SJCRH30 (cell line): Measurements from ENCODE around the gene NAB2. TPM values are rescaled to one million over a fixed set of nuclear protein-coding genes. Genes with fewer than 3 reads are reported as not detected.
A peak's percentile ranks its signal among the peaks of the same experiment; 100 is the strongest.

Experiments used
- DNase-seq, 2 experiments: peaks; one replicate each; pipeline ENCODE4 v3.0.0-alpha.2; 2015 to 2020
- H3K27ac ChIP-seq: fragments of 250-450 bp; sonication (Bioruptor Pico); 2 replicates; pipeline ENCODE4 v1.5.1; 2020; ENCODE audit warnings: mild to moderate bottlenecking, moderate library complexity
- H3K27me3 ChIP-seq: fragments of 250-450 bp; sonication (Bioruptor Pico); 2 replicates; pipeline ENCODE4 v1.5.1; 2020; ENCODE audit warnings: mild to moderate bottlenecking, moderate library complexity
- H3K36me3 ChIP-seq: fragments of 250-450 bp; sonication (Bioruptor Pico); 2 replicates; pipeline ENCODE4 v1.5.1; 2020; ENCODE audit warnings: mild to moderate bottlenecking, moderate library complexity
- H3K4me1 ChIP-seq: fragments of 250-450 bp; sonication (Bioruptor Pico); 2 replicates; pipeline ENCODE4 v1.5.1; 2020; ENCODE audit warnings: mild to moderate bottlenecking, moderate library complexity
- H3K4me3 ChIP-seq: fragments of 250-450 bp; sonication (Bioruptor Pico); 2 replicates; pipeline ENCODE4 v1.5.1; 2020; ENCODE audit warnings: mild to moderate bottlenecking, moderate library complexity
- H3K9me3 ChIP-seq: fragments of 250-450 bp; sonication (Bioruptor Pico); replicated peaks from 2 replicates; pipeline ENCODE4 v1.5.1; 2020; ENCODE audit warnings: mild to moderate bottlenecking, moderate library complexity
- total RNA-seq: library from RNA; depleted of rRNA; stranded (reverse); fragments of >200 nt; shearing (Covaris generic); gene quantifications from 2 replicates; pipeline ENCODE4 v1.2.3, GENCODE V29; 2014

NAB2 gene
- total RNA-seq, 1 experiment from 2014 or later: 89.9 TPM

GRCh38 chr12:57085999-57086492 lies 2.9 kb upstream of the NAB2 start:
- peak; percentile 47 to 53 for DNase-seq
- Histone ChIP-seq H3K36me3 (no peaks in the 10 kb centered on the region), H3K4me3 (peak overlapping the region; percentile 59), H3K4me1 (peaks cover 5% of the 10 kb centered on the region; the same call in 1 of the 2 replicates), H3K27ac (no peak overlapping the region), H3K9me3 (no peaks in the 10 kb centered on the region), H3K27me3 (0 out of 2 replicates have a peak, but pooled peaks cover 8% of the 10 kb centered on the region)

DNA sequence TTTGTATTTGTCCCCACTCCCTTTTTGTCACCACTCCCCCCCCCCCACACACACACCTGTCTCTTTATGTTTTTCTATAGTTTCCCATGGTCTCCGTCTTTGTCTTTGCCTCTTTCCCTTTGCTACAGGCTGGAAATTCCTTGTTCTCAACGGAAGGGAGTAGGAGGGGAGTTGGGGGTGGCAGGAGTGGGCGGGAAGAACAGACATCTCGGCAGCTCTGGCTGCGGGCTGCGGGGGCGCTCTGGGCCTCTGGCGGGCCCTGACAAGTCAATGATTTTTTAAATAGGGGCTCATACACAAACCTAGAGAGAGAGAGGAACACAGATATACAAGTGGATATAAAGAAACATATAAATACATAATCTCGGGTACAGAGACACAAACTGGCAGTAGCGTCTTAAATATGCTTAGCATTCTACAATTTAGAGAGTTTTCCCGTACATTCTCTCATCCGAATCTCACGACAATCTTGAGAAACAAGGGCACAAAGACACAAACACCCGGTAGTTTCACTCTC lies 2.4 kb upstream of the NAB2 start:
- H3K36me3 ChIP-seq: no peaks in the 10 kb centered on the region
- peaks cover 5% of the 10 kb centered on the region; the same call in 1 of the 2 replicates for H3K4me1 ChIP-seq
- peak; percentile 94 to 95 for DNase-seq
- H3K27ac ChIP-seq: peak overlapping the region; percentile 2; the same call in 1 of the 2 replicates
- 0 out of 2 replicates have a peak, but pooled peaks cover 8% of the 10 kb centered on the region for H3K27me3 ChIP-seq
- H3K9me3 ChIP-seq: no peaks in the 10 kb centered on the region
- H3K4me3 ChIP-seq: peak overlapping the region; percentile 59

DNA sequence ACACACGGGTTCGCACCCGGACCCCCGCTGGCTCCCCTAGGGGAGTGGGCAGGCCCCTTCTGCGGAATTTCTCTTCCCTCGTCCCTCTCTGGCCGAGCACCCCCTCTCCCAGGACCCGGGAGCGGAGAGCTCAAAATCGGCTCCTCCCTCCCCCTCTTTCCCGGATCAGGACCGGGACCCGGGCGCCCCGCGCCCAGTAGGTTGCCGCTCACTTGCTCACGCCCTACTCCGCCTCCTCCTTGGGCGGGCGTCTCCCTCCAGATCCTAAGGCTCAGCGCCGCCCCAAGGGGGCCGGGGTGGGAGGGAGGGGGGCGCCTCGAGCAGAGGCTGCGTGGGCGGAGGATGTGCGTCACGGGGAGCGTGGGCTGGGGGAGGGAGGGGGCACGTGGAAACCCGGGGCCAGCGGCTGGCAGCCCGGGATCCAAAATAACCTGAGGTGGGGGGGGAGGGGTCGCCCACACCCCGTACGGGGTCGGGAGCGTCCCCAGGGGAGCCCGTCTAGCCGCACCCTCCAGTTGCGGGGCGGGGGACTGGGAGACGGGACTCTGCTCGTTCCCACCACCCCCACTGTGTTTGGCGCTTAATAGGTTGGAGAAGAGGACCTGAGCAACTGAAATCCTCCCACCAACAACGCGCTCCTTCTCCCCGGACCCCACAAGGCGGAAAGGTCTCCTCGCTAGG lies 1.8 kb upstream of the NAB2 start:
- Histone ChIP-seq H3K27me3 (0 out of 2 replicates have a peak, but pooled peaks cover 8% of the 10 kb centered on the region), H3K27ac (peak overlapping the region; percentile 69; the same call in 1 of the 2 replicates), H3K36me3 (no peaks in the 10 kb centered on the region; the same call in 1 of the 2 replicates), H3K4me1 (peaks cover 5% of the 10 kb centered on the region; the same call in 1 of the 2 replicates), H3K4me3 (peak overlapping the region; percentile 59), H3K9me3 (no peaks in the 10 kb centered on the region)
- peak; percentile 94 to 96 for DNase-seq

GRCh38 chr12:57087691-57088353 lies 1.1 kb upstream of the NAB2 start:
- DNase-seq: peak; percentile 98 to 99
- H3K4me3 ChIP-seq: peak overlapping the region; percentile 59
- 0 out of 2 replicates have a peak, but pooled peaks cover 8% of the 10 kb centered on the region for H3K27me3 ChIP-seq
- peaks cover 5% of the 10 kb centered on the region; the same call in 1 of the 2 replicates for H3K4me1 ChIP-seq
- peak overlapping the region; percentile 69 for H3K27ac ChIP-seq
- H3K36me3 ChIP-seq: peaks cover 7% of the 10 kb centered on the region
- no peaks in the 10 kb centered on the region for H3K9me3 ChIP-seq

DNA sequence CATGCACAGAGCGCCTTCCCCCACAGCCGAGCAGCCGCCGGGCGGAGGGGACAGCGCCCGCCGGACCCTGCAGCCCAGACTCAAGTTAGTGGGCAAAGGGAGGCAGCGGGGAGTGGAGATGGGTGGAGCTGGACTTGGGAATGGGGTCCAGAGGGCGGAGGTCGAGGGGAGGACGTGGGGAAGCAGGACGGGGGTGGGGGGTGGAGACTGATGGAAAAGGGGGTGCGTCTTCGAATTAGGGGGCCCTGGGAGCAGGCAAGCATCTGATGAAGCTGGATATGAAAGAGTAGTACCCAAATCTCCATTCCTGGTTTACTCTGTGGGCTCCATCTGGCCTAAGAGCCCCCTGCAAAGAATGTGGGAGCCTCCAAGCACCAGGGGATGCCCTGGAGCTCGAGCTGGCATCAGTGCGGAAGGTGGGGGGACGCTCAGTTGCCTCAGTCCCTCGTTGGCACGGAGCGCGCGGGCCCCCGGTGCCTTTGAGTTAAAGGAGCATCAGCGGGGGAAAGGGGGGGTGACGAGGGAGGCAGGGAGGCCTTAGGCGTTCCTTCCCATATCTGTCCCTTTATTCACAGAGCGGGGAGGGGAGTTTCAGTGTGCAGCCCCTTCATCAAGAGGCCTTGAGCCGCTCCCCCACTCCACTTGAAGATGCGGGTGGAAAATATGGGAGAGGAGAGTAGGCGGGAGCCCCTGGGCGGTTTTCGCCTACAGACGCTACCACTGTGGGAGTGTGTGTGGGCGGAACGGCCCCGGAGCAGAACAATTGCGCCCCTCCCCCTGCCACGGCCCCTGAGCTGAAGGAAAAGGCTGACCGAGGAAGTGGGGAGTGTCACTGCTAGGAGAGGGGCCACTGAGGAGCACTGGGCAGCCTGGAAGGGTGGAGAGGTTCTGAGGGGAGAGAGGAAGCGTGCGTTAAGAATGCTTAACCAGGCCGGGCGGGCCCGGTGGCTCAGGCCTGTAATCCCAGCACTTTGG lies 644 bp downstream of the NAB2 start:
- peaks cover 10% of the 10 kb centered on the region; the same call in 1 of the 2 replicates for H3K4me1 ChIP-seq
- H3K9me3 ChIP-seq: no peaks in the 10 kb centered on the region
- H3K27ac ChIP-seq: peak overlapping the region; percentile 40
- peak; percentile 97 to 98 for DNase-seq
- H3K36me3 ChIP-seq: peaks cover 15% of the 10 kb centered on the region
- H3K27me3 ChIP-seq: 0 out of 2 replicates have a peak, but pooled peaks cover 8% of the 10 kb centered on the region
- peak overlapping the region; percentile 89 for H3K4me3 ChIP-seq

- Histone ChIP-seq H3K9me3 (no peaks in the 10 kb centered on the region), H3K27me3 (no peaks in the 10 kb centered on the region), H3K27ac (no peak overlapping the region), H3K4me1 (peaks cover 10% of the 10 kb centered on the region; the same call in 1 of the 2 replicates), H3K4me3 (peak overlapping the region; percentile 89), H3K36me3 (peaks cover 18% of the 10 kb centered on the region)
- DNase-seq: peak; percentile 39 to 51
Measured at GRCh38 chr12:57090490-57090889, 1.6 kb downstream of the NAB2 start.

DNA sequence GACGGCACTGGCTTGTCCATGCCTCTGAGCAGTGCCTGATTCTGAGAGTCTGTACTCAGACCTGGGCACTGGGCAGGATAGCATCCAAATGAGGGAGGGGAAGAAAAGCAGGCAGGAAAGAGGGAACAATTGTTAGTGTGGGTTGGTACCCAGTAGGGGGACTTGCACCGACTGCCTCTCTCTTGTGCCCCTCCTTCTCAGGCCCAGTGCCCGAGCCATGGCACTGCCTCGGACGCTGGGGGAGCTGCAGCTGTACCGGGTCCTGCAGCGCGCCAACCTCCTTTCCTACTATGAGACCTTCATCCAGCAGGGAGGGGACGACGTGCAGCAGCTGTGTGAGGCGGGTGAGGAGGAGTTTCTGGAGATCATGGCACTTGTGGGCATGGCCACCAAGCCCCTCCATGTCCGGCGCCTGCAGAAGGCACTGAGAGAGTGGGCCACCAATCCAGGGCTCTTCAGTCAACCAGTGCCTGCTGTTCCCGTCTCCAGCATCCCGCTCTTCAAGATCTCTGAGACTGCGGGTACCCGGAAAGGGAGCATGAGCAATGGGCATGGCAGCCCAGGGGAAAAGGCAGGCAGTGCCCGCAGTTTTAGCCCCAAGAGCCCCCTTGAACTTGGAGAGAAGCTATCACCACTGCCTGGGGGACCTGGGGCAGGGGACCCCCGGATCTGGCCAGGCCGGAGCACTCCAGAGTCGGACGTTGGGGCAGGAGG lies 2.2 kb downstream of the NAB2 start:
- peak in 1 of 2 experiments; percentile 51 for DNase-seq
- Histone ChIP-seq H3K9me3 (no peaks in the 10 kb centered on the region), H3K4me3 (no peak overlapping the region), H3K36me3 (peaks cover 18% of the 10 kb centered on the region), H3K27ac (no peak overlapping the region), H3K4me1 (peaks cover 9% of the 10 kb centered on the region; the same call in 1 of the 2 replicates), H3K27me3 (no peaks in the 10 kb centered on the region)

DNA sequence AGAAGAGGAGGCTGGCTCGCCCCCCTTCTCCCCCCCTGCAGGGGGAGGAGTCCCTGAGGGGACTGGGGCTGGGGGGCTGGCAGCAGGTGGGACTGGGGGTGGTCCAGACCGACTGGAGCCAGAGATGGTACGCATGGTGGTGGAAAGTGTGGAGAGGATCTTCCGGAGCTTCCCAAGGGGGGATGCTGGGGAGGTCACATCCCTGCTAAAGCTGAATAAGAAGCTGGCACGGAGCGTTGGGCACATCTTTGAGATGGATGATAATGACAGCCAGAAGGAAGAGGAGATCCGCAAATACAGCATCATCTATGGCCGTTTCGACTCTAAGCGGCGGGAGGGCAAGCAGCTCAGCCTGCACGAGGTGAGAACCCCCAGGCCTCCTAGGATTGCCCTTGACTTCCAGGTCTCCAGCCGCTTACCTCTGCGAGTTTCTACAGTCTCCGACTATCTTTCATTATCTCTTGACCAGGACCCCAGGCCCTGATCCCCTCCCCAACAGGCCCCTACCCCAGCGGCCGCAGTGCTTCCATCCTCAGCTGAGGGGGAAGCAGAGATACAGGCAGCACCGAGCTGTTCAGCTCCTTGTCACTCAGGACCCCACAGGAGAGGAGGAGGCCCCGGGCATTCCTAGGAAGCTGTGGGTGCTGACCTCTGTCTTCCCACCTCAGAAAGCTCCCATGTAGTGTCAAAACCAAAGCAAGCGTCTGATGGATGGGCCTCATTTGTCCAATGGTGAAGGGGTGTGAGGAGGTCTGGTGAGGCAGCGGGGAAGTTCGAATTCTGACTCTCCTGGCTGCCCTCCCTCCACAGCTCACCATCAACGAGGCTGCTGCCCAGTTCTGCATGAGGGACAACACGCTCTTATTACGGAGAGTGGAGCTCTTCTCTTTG lies 3.0 kb downstream of the NAB2 start:
- peak; percentile 47 to 51 for DNase-seq
- Histone ChIP-seq H3K9me3 (no peaks in the 10 kb centered on the region), H3K4me1 (peaks cover 5% of the 10 kb centered on the region; the same call in 1 of the 2 replicates), H3K27me3 (no peaks in the 10 kb centered on the region), H3K27ac (no peak overlapping the region), H3K4me3 (no peak overlapping the region), H3K36me3 (peaks cover 18% of the 10 kb centered on the region)

DNA sequence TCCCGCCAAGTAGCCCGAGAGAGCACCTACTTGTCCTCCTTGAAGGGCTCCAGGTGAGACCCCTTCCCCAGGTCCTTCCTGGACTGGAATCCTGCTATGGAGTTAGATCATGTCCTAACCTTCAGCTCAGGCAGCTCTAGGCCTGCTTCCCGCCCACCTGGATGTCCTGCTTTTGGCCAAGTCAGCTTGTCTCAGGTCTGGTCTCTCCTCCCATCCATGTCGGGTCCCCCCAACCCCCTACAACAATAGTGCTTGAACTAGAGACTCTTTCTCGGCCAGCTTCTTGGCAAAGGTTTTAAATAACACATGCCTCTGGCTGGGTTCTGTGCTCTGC lies 3.6 kb downstream of the NAB2 start:
- H3K4me3 ChIP-seq: no peak overlapping the region
- peak in 1 of 2 experiments; percentile 52 for DNase-seq
- no peaks in the 10 kb centered on the region for H3K9me3 ChIP-seq
- H3K36me3 ChIP-seq: peaks cover 18% of the 10 kb centered on the region
- no peaks in the 10 kb centered on the region for H3K27me3 ChIP-seq
- H3K4me1 ChIP-seq: peaks cover 5% of the 10 kb centered on the region; the same call in 1 of the 2 replicates
- no peak overlapping the region for H3K27ac ChIP-seq

DNA sequence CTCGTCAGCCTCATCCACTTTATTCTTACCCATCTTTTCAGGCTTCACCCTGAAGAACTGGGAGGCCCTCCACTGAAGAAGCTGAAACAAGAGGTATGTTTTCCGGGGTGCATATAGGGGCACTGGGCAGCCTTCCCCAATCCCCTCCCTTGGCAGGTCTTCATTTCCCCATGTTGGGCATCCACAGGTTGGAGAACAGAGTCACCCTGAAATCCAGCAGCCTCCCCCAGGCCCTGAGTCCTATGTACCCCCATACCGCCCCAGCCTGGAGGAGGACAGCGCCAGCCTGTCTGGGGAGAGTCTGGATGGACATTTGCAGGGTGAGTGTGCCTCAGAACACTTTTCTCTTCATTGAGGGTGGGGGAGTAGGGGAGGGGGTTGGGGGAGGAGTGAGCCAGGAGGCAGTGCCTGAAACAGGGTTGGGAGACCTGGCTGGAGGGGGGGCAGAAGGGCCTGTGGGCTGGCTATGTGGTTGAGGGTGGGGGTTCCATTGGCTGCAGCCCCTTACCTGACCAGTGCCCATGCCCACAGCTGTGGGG lies 4.0 kb downstream of the NAB2 start:
- H3K4me3 ChIP-seq: no peak overlapping the region
- no peak overlapping the region for H3K27ac ChIP-seq
- no peaks in the 10 kb centered on the region for H3K9me3 ChIP-seq
- peaks cover 5% of the 10 kb centered on the region; the same call in 1 of the 2 replicates for H3K4me1 ChIP-seq
- no peaks in the 10 kb centered on the region for H3K27me3 ChIP-seq
- peak in 1 of 2 experiments; percentile 50 for DNase-seq
- H3K36me3 ChIP-seq: peaks cover 18% of the 10 kb centered on the region

DNA sequence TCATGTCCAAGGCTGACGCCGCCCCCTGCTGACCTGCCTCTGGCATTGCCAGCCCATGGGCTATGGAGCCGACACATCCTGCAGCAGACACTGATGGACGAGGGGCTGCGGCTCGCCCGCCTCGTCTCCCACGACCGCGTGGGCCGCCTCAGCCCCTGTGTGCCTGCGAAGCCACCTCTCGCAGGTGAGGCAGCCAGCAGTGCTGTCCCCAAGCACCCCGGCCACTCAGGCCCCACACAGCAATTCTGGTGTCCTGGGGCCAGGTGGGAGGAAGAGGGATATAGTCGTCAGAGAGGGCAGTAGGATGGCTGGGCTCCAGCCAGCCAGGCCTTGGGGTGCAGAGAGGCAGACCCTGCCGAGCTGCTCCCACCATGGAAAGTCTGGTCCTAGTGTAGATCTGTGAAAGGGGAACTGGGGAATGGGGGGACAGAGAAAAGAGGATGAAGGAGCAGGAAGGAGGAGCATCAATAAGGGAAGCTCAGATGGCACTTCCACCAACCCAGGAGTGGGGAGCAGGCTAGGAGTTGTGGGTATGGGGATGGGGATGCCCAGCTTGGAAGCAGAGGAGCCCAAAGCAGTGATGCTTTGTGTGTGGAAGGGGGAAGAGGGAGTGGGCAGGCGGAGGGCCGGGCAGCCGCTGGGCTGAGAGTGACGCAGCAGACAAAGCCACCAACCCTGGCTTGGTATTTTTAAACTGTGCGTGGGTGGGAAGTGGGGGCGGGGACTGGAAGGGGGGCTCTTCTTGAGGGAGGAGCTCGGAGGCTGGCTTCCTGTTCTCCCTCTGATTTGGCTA lies 4.7 kb downstream of the NAB2 start:
- no peak overlapping the region for H3K27ac ChIP-seq
- H3K4me1 ChIP-seq: peaks cover 5% of the 10 kb centered on the region; the same call in 1 of the 2 replicates
- peak; percentile 94 for DNase-seq

More for the DNA sequence above, 4.7 kb downstream of the NAB2 start:
- H3K36me3 ChIP-seq: peaks cover 18% of the 10 kb centered on the region
- H3K4me3 ChIP-seq: peak overlapping the region; percentile 24
- 0 out of 2 replicates have a peak, but pooled peaks cover under 1% of the 10 kb centered on the region for H3K27me3 ChIP-seq
- no peaks in the 10 kb centered on the region for H3K9me3 ChIP-seq
